ENCODE measurements around the gene COPZ2. TPM values are rescaled to one million over a fixed set of nuclear protein-coding genes. Genes with fewer than 3 reads are reported as not detected.
"Not testable (repeated sequence)": the region's sequence is repeated elsewhere in the genome, so short reads cannot be mapped to it uniquely, and the experiment has no call there.

The COPZ2 gene
- total RNA-seq, result 1 to 10 TPM; 6.3 to 7.5 TPM

GRCh38 chr17:48037036-48037837 lies at the start of gene COPZ2:
COPZ2 (minus strand) TSS chr17:48037797; CDS start chr17:48037777, 20 bp downstream.
- H3K27me3 Mint-ChIP-seq, result peaks cover 26% of the 10 kb centered on the region
- H3K9me3 Mint-ChIP-seq, result no peaks in the 10 kb centered on the region
- H3K4me1 Mint-ChIP-seq, result peaks cover 14% of the 10 kb centered on the region
- DNase-seq, result peak; percentile 70
- no peaks in the 10 kb centered on the region for H3K36me3 Mint-ChIP-seq
- H3K27ac Mint-ChIP-seq, result peak within 1 kb of the TSS; percentile 43
- H3K4me3 Mint-ChIP-seq, result peak within 1 kb of the TSS; percentile 79

GRCh38 chr17:48084932-48085331 lies 47.3 kb upstream of the COPZ2 start:
- Mint-ChIP-seq H3K27me3 (no peaks in the 10 kb centered on the region), H3K4me1 (peaks cover 3% of the 10 kb centered on the region), H3K36me3 (no peaks in the 10 kb centered on the region), H3K4me3 (no peak overlapping the region), H3K27ac (no peak overlapping the region), H3K9me3 (no peaks in the 10 kb centered on the region)
- no peak for DNase-seq

GRCh38 chr17:48081858-48082257 lies 44.3 kb upstream of the COPZ2 start:
- Mint-ChIP-seq H3K4me1 (peaks cover 3% of the 10 kb centered on the region), H3K4me3 (no peak overlapping the region), H3K9me3 (no peaks in the 10 kb centered on the region), H3K27me3 (no peaks in the 10 kb centered on the region), H3K27ac (no peak overlapping the region), H3K36me3 (no peaks in the 10 kb centered on the region)
- DNase-seq, result no peak

GRCh38 chr17:48077152-48077551 lies 39.6 kb upstream of the COPZ2 start:
- not testable (repeated sequence) for H3K4me3 Mint-ChIP-seq, DNase-seq, H3K27ac Mint-ChIP-seq, H3K9me3 Mint-ChIP-seq, H3K4me1 Mint-ChIP-seq, H3K36me3 Mint-ChIP-seq, H3K27me3 Mint-ChIP-seq

GRCh38 chr17:48074322-48075081 lies 36.9 kb upstream of the COPZ2 start:
- no peaks in the 10 kb centered on the region for H3K9me3 Mint-ChIP-seq
- peaks cover 3% of the 10 kb centered on the region for H3K36me3 Mint-ChIP-seq
- H3K27ac Mint-ChIP-seq, result no peak overlapping the region
- H3K4me1 Mint-ChIP-seq, result no peaks in the 10 kb centered on the region
- H3K27me3 Mint-ChIP-seq, result no peaks in the 10 kb centered on the region
- peak; percentile 62 for DNase-seq
- no peak overlapping the region for H3K4me3 Mint-ChIP-seq

GRCh38 chr17:48073566-48074094 lies 36.0 kb upstream of the COPZ2 start:
- not testable (repeated sequence) for H3K36me3 Mint-ChIP-seq, H3K9me3 Mint-ChIP-seq, H3K4me1 Mint-ChIP-seq, H3K27ac Mint-ChIP-seq, H3K27me3 Mint-ChIP-seq, H3K4me3 Mint-ChIP-seq, DNase-seq

- H3K27me3 Mint-ChIP-seq, H3K4me1 Mint-ChIP-seq, H3K27ac Mint-ChIP-seq, H3K4me3 Mint-ChIP-seq, H3K9me3 Mint-ChIP-seq, DNase-seq, H3K36me3 Mint-ChIP-seq: not testable (repeated sequence)
Observed at GRCh38 chr17:48072811-48073210, 35.2 kb upstream of the COPZ2 start.

GRCh38 chr17:48071654-48072053 lies 34.1 kb upstream of the COPZ2 start:
- Mint-ChIP-seq H3K4me3 (no peak overlapping the region), H3K4me1 (no peaks in the 10 kb centered on the region), H3K27ac (no peak overlapping the region), H3K36me3 (peaks cover 9% of the 10 kb centered on the region), H3K9me3 (no peaks in the 10 kb centered on the region), H3K27me3 (no peaks in the 10 kb centered on the region)
- DNase-seq, result no peak

- Mint-ChIP-seq H3K4me3 (no peak overlapping the region), H3K4me1 (no peaks in the 10 kb centered on the region), H3K27me3 (no peaks in the 10 kb centered on the region), H3K27ac (no peak overlapping the region), H3K9me3 (no peaks in the 10 kb centered on the region), H3K36me3 (peaks cover 12% of the 10 kb centered on the region)
- no peak for DNase-seq
Observed at GRCh38 chr17:48070195-48070594, 32.6 kb upstream of the COPZ2 start.

- no peaks in the 10 kb centered on the region for H3K9me3 Mint-ChIP-seq
- H3K4me3 Mint-ChIP-seq, result no peak overlapping the region
- peaks cover 14% of the 10 kb centered on the region for H3K36me3 Mint-ChIP-seq
- H3K27me3 Mint-ChIP-seq, result no peaks in the 10 kb centered on the region
- H3K4me1 Mint-ChIP-seq, result no peaks in the 10 kb centered on the region
- H3K27ac Mint-ChIP-seq, result no peak overlapping the region
- DNase-seq, result no peak
Observed at GRCh38 chr17:48068491-48068961, 30.9 kb upstream of the COPZ2 start.

GRCh38 chr17:48067808-48068207 lies 30.2 kb upstream of the COPZ2 start:
- not testable (repeated sequence) for H3K9me3 Mint-ChIP-seq, H3K4me3 Mint-ChIP-seq, H3K4me1 Mint-ChIP-seq, DNase-seq, H3K27me3 Mint-ChIP-seq, H3K27ac Mint-ChIP-seq
- H3K36me3 Mint-ChIP-seq, result peaks cover 12% of the 10 kb centered on the region

GRCh38 chr17:48067245-48067644 lies 29.6 kb upstream of the COPZ2 start:
- no peak overlapping the region for H3K4me3 Mint-ChIP-seq
- H3K36me3 Mint-ChIP-seq, result peaks cover 13% of the 10 kb centered on the region
- no peaks in the 10 kb centered on the region for H3K4me1 Mint-ChIP-seq

GRCh38 chr17:48066656-48067055 lies 29.1 kb upstream of the COPZ2 start:
- peaks cover 12% of the 10 kb centered on the region for H3K36me3 Mint-ChIP-seq
- H3K27ac Mint-ChIP-seq, result no peak overlapping the region
- H3K9me3 Mint-ChIP-seq, result no peaks in the 10 kb centered on the region

More at GRCh38 chr17:48067245-48067644, 29.6 kb upstream of the COPZ2 start:
- no peaks in the 10 kb centered on the region for H3K9me3 Mint-ChIP-seq
- no peak overlapping the region for H3K27ac Mint-ChIP-seq
- no peak for DNase-seq
- no peaks in the 10 kb centered on the region for H3K27me3 Mint-ChIP-seq

GRCh38 chr17:48066192-48066591 lies 28.6 kb upstream of the COPZ2 start:
- H3K36me3 Mint-ChIP-seq, result peaks cover 12% of the 10 kb centered on the region
- no peak overlapping the region for H3K27ac Mint-ChIP-seq
- DNase-seq, result no peak
- H3K4me1 Mint-ChIP-seq, result peaks cover 2% of the 10 kb centered on the region
- H3K27me3 Mint-ChIP-seq, result no peaks in the 10 kb centered on the region
- H3K9me3 Mint-ChIP-seq, result no peaks in the 10 kb centered on the region
- no peak overlapping the region for H3K4me3 Mint-ChIP-seq

More at GRCh38 chr17:48066656-48067055, 29.1 kb upstream of the COPZ2 start:
- no peaks in the 10 kb centered on the region for H3K27me3 Mint-ChIP-seq
- H3K4me1 Mint-ChIP-seq, result no peaks in the 10 kb centered on the region
- DNase-seq, result no peak
- H3K4me3 Mint-ChIP-seq, result no peak overlapping the region

- H3K9me3 Mint-ChIP-seq, result no peaks in the 10 kb centered on the region
- peaks cover 14% of the 10 kb centered on the region for H3K36me3 Mint-ChIP-seq
- DNase-seq, result no peak
- peaks cover 6% of the 10 kb centered on the region for H3K4me1 Mint-ChIP-seq
- H3K27ac Mint-ChIP-seq, result no peak overlapping the region
- H3K27me3 Mint-ChIP-seq, result no peaks in the 10 kb centered on the region
- no peak overlapping the region for H3K4me3 Mint-ChIP-seq
Observed at GRCh38 chr17:48064638-48065037, 27.0 kb upstream of the COPZ2 start.
